ENCODE results near the gene RREB1.
A peak's percentile ranks its signal among the peaks of the same experiment; 100 is the strongest.
"Not testable (repeated sequence)": the region's sequence is repeated elsewhere in the genome, so short reads cannot be mapped to it uniquely, and the experiment has no call there.

Gene RREB1

DNA sequence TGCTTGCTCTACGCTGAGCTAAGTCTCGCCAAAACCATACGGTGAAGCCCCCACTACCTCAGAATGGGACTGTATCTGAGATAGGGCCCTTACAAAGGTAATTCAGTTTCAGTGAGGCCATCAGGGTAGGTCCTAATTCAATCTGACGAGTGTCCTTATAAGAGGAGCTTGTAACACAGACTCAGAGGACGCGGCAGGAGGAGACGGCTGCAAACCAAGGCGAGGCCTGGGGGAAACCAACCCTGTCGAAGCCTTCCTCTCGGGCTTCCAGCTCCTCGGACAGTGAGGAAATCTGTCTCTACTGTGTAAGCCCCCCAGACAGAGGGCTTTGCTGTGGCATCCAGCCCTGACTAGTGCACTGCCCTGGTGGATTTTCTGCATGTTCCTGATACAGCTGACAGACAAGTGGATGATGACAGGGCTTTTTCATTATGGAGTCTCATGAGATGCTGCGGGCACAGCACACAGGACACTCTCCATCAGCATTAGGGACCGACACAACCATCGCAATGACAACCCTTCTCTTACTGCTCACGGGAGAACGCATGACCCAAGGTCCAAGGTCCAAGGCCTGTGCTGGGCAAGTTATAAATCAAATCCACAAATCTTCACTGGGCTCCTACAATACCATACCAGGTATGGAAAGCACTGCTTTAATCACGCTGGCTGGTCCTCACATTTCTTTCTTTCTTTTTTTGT lies 157.1 kb downstream of the RREB1 start:
- no peak for DNase-seq (ENCODE audit: low spot score)

DNA sequence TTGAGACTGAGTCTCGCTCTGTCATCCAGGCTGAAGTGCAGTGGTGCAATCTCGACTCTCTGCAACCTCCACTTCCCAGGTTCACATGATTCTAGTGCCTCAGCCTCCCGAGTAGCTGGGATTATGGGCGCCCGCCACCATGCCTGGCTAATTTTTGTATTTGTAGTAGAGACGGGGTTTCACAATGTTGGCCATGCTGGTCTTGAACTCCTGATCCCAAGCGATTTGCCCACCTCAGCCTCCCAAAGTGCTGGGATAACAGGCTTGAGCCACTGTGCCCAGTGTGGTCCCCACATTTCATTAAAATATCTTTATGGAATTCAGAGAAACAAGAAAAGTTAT lies 157.6 kb downstream of the RREB1 start:
- not testable (repeated sequence) for DNase-seq (ENCODE audit: low spot score)

- DNase-seq (ENCODE audit: low spot score), result no peak
Observed at GRCh38 chr6:7267071-7267465, 159.3 kb downstream of the RREB1 start.

DNA sequence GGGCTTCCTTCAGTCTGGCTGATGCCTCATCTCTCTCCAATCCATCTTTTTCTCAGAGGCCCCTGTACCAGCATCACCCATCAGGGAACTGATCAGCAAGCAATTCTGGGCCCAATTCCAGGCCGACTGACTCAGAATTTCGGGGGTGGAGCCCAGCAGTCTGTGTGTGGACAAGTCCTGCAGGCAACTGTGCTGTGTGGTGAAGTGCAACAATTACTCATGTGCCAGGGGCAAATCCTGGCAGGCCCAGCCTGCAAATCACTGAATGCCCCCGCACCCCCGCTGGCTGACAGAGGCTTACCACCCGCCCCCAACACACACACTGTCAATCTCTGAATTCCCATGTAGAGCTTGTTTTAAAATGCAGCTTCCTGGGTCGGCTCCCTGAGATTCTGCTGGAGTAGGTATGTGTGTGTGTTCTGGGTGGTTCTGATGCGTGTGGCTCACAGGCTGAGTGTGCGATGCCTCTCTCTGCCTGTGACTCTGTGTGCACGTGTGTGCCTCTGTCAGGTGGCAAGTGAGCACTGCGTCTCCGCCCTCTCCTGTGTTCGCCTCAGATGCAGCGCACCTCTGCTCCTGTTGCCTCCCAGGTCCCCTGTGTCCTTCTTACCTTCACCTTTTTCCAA lies 159.8 kb downstream of the RREB1 start:
- peak; percentile 92 for DNase-seq (ENCODE audit: low spot score)

- no peak for DNase-seq (ENCODE audit: low spot score)
Observed at GRCh38 chr6:7268362-7268761, 160.6 kb downstream of the RREB1 start.

GRCh38 chr6:7268816-7269555 lies 161.2 kb downstream of the RREB1 start:
- no peak for DNase-seq (ENCODE audit: low spot score)

DNA sequence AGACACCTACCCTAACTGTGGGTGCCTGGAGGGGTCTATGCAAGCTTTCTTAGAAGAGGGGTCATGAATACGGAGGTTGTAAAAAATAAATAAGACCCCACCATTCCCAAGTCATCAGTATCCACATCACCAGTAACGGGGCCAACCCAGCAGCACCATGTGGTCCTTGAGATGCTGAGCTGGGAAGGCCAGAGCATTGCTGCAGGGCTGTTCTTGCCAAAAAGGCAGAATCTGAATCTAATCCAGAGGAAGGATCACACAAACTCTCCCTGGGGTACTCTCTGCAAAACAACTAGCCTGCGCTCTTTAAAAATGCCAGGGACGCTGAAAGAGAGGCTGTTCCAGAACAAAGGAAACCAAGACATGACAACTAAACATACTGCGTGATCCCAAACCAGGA lies 162.1 kb downstream of the RREB1 start:
- no peak for DNase-seq (ENCODE audit: low spot score)

DNA sequence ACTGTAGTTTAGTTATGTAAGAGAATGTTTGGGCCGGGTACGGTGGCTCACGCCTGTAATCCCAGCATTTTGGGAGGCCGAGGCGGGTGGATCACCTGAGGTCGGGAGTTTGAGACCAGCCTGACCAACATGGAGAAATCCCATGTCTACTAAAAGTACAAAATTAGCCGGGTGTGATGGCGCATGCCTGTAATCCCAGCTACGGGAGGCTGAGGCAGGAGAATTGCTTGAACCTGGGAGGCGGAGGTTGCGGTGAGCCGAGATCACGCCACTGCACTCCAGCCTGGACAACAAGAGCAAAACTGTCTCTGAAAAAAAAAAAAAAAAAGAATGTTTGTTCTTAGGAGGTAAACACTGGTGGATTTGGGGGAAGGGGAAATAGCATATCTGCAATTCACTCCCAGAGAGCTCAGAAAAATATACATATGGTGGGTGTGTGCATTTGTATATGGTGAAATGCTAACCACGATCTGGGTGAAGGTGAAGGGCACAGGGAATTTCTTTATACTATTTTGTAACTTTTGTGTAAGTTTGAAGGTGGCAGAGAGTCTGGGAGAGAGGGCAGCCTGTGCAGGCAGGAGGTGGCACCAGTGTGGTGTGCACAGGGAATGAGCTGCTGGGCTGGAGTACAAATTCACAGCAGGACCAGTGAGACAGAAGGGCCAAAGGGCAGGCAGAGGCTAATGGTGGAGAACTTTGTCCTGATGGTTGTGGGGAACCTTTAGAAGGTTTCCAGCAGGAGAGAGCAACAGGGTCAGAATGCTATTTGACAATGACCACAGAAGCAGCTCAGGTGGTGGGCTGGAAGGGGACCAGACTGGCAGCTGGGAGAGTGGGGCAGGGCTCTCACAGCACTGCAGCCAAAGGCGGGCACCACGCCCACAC lies 162.8 kb downstream of the RREB1 start:
- no peak for DNase-seq (ENCODE audit: low spot score)

DNA sequence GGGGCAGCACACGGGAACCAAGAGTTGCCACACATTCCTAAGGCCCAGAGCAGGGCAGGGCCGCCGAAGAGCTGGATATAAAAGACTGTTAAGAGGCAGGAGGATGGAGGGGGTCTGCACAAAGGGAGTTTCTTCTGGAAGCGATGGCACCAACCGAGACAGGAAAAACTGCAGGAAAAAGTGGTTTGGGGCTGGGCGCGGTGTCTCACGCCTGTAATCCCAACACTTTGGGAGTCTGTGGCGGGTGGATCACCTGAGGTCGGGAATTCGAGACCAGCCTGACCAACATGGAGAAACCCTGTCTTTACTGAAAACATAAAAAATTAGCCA lies 163.4 kb downstream of the RREB1 start:
- DNase-seq (ENCODE audit: low spot score), result no peak

GRCh38 chr6:7273709-7274108 lies 165.9 kb downstream of the RREB1 start:
- DNase-seq (ENCODE audit: low spot score), result no peak

- DNase-seq (ENCODE audit: low spot score), result not testable (repeated sequence)
Observed at GRCh38 chr6:7274525-7274924, 166.8 kb downstream of the RREB1 start.

DNA sequence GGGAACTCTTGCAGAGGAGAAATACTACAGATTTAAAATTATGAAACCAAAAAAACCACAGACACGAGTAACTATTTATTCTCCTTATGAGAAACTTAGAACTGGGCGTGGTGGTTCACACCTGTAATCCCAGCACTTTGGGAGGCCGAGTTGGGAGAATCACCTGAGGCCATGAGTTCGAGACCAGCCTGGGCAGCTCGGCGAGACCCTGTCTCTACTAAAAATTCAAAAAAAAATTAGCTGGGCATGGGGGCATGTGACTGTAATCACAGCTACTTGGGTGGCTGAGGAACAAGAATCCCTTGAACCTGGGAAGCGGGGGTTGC lies 168.4 kb downstream of the RREB1 start:
- DNase-seq (ENCODE audit: low spot score), result no peak

DNA sequence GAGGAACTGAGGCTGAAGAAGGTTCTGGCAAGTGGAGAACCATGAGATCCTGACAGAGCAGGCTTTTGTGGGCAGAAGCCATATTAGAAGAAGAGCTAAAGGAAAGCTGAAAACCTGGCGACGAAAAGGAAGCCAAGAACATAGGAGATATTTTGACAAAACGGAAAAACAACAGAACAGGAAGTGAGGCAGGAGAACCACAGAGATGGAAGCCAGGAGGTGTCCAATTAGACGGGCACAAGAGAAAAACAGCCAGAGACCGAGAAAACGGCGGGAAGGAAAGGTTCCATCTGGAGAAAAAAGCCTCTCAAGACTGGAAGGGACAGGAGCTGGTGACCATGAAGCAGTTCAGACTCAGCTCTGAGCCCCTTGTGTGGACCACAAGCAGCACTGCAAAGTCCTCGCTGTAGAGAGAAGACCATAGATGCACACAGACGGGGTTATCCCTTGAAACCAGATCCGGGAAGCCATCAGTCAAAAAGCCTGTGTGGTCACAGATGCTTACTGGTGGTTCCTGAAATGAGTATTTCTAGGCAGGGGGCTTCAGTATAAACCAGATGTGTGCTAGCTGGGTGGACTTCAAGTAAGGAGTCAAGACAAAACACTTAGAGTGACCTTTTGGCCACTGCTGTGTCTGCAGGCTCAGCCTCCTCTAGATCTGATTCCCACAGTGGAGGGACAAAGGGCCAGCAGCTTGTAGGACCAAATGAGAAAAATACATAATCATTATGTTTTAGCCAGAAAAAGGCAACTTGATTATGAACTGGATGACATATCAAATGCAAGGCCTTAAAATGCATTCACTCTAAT lies 174.5 kb downstream of the RREB1 start:
- no peak for DNase-seq (ENCODE audit: low spot score)

DNA sequence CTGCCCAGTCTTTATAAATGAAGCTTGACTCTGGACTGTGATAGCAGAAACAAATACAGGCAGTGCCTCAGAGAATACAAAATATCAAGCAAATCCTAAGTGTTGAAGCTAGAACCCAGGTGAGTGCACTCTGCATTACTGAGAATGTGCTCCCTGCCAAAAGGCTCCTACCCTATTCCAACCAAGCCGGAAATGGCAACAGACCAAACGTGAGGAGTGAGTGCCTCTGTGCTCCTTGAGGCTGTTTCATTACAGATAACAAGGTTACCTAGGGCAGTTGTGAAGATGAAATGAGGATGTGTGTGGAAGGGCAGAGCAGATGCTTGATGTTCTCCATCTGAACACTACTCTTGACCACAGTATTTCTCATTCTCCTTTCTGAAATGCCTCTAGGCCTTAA lies 175.9 kb downstream of the RREB1 start:
- no peak for DNase-seq (ENCODE audit: low spot score)

DNA sequence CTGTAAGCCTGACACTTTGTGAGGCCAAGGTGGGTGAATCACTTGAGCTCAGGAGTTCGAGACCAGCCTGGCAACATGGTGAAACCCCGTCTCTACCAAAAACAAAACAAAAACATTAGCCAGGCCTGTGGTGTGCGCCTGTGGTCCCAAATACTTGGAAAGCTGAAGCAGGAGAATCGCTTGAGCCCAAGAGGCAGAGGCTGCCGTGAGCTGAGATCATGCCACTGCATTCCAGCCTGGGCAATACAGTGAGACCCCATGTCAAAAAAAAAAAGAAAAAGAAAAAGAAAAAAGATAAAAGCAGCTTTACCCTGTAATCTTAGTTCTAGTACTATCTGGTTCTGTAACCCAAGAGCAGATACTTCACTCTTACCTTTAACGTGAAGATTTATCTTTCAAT lies 177.7 kb downstream of the RREB1 start:
- no peak for DNase-seq (ENCODE audit: low spot score)

DNA sequence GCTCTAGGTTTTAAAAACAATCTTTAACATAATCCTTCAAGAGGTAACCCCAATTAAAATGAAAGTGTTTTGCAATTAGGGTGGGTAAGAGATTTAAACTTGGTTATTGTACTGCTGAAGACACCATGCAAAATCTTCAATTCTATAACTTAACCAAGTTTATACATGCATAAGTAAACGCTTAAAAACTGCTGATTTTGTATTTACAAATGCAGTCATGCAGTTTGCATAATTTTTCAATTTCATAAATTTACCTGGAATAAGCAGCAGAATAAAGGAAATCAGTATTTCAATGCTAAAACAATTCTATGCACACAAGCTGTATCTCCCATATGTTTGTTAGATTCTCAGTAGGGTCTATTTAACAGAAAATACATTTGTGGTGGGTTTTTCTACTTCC lies 182.3 kb downstream of the RREB1 start:
- no peak for DNase-seq (ENCODE audit: low spot score)

- peak; percentile 51 for DNase-seq (ENCODE audit: low spot score)
Observed at GRCh38 chr6:7292596-7293255, 185.0 kb downstream of the RREB1 start.

DNA sequence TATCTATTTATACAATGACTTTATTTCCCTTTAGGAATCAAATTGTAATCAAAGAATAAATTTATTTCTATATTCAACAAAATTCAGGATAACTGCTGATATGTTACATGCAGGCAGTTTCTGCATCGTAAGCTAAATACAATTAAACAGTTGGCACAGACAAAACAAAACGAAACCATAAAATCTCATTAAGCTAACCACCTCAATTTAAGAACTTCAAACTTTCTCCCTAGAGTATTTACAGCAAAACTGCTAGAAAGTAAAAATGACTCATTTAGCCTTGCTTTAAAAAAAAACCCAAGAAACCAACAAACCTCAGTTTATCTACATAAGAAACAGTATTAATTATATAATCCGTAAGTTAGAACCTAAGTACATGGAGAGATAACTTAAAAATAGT lies 188.2 kb downstream of the RREB1 start:
- no peak for DNase-seq (ENCODE audit: low spot score)

DNA sequence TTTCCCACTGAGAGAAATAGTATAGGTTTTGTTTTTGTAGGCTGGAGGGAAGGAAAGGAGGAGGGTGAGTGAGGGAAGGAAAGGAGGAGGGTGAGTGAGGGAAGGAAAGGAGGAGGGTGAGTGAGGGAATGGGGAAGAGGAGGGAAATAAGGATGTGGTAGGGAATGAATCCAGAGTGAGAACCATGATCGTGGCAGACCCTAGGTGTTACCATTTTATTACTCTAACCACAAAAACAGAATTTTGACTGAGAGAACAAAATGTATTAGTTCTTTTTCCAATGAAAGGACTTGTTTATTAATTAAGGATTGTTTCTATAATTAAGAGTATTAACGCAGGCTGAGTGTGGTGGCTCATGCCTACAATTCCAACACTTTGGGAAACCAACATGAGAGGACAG lies 188.8 kb downstream of the RREB1 start:
- no peak for DNase-seq (ENCODE audit: low spot score)

DNA sequence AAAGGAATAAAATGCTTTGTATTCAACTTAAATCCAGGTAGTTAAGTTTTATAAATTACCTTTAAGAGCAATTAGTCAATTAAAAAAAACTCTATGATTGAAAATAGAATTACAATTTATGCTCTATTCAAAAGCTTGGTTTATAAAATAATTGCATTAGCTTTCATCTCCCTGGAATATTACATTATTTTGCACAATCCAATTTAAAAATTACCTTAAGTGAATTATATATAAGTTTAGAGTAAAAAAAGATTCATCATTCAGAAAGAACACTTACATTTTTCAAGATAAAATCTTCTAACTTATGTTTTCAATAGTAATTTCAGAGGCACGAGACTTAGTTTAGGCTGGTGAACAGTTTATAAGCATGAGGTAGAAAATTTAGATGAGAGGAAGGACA lies 190.4 kb downstream of the RREB1 start:
- no peak for DNase-seq (ENCODE audit: low spot score)

DNA sequence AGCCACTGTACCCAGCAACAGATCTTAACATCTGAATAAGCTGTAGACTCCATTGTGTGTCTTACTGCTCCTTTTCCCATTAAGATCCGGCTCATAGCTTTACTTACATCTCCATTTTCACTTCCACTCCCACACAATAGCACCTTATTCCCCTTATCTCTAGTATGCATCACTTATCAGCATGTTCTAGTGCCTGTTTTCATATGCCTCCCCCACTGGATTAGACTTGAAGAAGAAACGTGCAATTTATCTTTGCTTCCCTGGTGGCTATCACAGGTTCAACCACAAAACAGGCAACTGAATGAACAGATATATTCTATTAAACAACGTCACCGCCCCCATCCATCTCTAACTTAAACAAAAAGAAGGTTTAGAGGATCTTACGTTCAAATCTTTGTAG lies 193.2 kb downstream of the RREB1 start:
- no peak for DNase-seq (ENCODE audit: low spot score)

Measured in GM03348 (cell line).